ENCODE results near the gene GMCL1. TPM values are rescaled to one million over a fixed set of nuclear protein-coding genes. Genes with fewer than 3 reads are reported as not detected.
"Not testable (repeated sequence)": the region's sequence is repeated elsewhere in the genome, so short reads cannot be mapped to it uniquely, and the experiment has no call there.

GMCL1 gene
- total and polyA plus RNA-seq, 5 donors from 2014 or later: 32.3 to 36.0 (median 33.4) TPM

DNA sequence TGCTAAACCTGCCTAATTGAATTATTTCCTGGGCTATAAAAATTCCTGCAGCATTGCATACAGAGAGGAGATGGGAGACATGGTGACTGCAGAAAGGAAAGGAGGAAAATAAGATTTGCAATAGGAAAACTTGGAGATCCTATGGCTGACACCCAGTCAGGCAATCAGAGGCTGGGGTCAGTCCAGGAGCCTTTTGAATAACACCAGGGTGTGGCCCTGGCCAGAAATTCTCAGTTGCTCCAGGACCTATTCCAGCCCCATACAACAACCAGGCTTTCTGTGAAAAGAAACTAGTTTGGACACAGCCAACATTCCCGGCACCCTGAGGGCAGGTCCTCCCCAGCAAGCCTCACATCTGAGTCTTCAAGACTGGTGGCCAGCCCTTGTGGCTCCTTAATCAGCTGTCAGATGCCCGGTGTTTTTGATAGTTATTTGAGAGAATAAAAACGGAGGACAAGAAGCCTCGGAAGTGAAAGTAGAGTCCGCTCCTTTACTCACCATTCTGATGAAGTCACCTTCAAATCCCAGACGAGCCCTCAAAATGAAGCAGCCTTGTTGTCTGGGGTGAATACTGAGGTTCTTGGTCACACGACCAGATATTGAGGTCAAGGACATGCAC lies 31.1 kb upstream of the GMCL1 start:
- no peaks in the 10 kb centered on the region for H3K27me3 ChIP-seq (ENCODE audit: control insufficient read depth, insufficient read depth, low read length)
- no peak overlapping the region for H3K4me3 ChIP-seq (ENCODE audit: low read depth, low read length)
- peaks cover 0 to 2% (median 0%) of the 10 kb centered on the region in 7 donors for H3K9me3 Mint-ChIP-seq
- ATAC-seq (ENCODE audit: low read depth in 2 of 2) (no peak), DNase-seq (no peak)
- H3K4me1 Mint-ChIP-seq: peaks cover 1 to 13% (median 8%) of the 10 kb centered on the region in 4 donors
- peak overlapping the region in 2 of 4 donors; percentile 2 to 10 for H3K4me3 Mint-ChIP-seq
- H3K27ac ChIP-seq (ENCODE audit: insufficient read depth, low read length, poor library complexity, severe bottlenecking): no peak overlapping the region
- H3K27me3 Mint-ChIP-seq: no peaks in the 10 kb centered on the region
- H3K27ac Mint-ChIP-seq: peak overlapping the region in 1 of 3 donors; percentile 72
- peaks cover 4% of the 10 kb centered on the region for H3K36me3 Mint-ChIP-seq
- no peaks in the 10 kb centered on the region for H3K9me3 ChIP-seq (ENCODE audit: control insufficient read depth in 2 of 2, low read length in 2 of 2)
- no peaks in the 10 kb centered on the region for H3K36me3 ChIP-seq (ENCODE audit: control insufficient read depth, insufficient read depth, low read length)
- H3K4me1 ChIP-seq (ENCODE audit: control insufficient read depth, insufficient read depth, low read length, poor library complexity, severe bottlenecking): no peaks in the 10 kb centered on the region

DNA sequence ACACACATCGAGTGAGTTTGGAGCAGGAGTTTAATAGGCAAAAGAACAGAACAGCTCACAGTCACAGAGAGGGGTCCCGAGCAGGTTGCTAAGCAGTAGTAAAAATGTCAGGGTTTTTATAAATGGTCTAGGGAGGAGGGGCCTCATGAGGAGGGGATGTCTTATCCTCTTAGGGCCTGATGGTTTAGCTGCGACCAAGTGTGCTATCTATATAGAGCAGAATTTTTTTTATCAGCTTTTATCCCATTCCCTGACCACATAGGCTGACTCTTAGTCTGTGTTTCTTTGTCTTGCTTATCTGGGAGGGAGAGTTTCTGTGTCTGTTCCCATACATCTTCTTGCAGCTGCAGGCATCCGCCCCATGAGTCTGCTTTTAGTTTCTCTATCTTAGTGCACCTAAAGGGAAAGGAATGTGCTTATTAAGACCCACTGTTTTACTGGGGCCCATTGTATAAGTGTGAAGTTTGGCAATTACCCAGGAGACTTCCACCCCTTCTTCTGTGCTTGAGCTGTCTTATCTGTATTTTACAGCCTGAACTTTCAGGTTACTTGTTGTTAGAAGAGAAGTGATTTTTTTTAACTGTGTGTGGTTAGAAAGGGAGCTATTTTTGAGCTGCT lies 30.4 kb upstream of the GMCL1 start:
- Histone ChIP-seq H3K27me3 (ENCODE audit: control insufficient read depth, insufficient read depth, low read length) (no peaks in the 10 kb centered on the region), H3K9me3 (ENCODE audit: control insufficient read depth in 2 of 2, low read length in 2 of 2) (no peaks in the 10 kb centered on the region), H3K4me1 (ENCODE audit: control insufficient read depth, insufficient read depth, low read length, poor library complexity, severe bottlenecking) (peaks cover under 1% of the 10 kb centered on the region), H3K36me3 (ENCODE audit: control insufficient read depth, insufficient read depth, low read length) (no peaks in the 10 kb centered on the region), H3K4me3 (ENCODE audit: low read depth, low read length) (no peak overlapping the region), H3K27ac (ENCODE audit: insufficient read depth, low read length, poor library complexity, severe bottlenecking) (no peak overlapping the region)
- Mint-ChIP-seq H3K27ac (peak overlapping the region in 1 of 3 donors; percentile 72), H3K27me3 (no peaks in the 10 kb centered on the region), H3K36me3 (peaks cover 6% of the 10 kb centered on the region), H3K4me3 (no peak overlapping the region), H3K4me1 (peaks cover 4 to 17% (median 11%) of the 10 kb centered on the region in 4 donors), H3K9me3 (peaks cover 0 to 2% (median 0%) of the 10 kb centered on the region in 7 donors)
- peak in 1 of 3 donors; percentile 17 for DNase-seq
- ATAC-seq (ENCODE audit: low read depth in 2 of 2): no peak

GRCh38 chr2:69801745-69802290 lies 27.6 kb upstream of the GMCL1 start:
- H3K36me3 ChIP-seq (ENCODE audit: control insufficient read depth, insufficient read depth, low read length): peaks cover 5% of the 10 kb centered on the region
- Mint-ChIP-seq H3K36me3 (peaks cover 6% of the 10 kb centered on the region), H3K27ac (peak overlapping the region in 1 of 3 donors; percentile 74), H3K27me3 (no peaks in the 10 kb centered on the region), H3K4me3 (peak overlapping the region in 1 of 4 donors; percentile 28), H3K9me3 (peaks cover 0 to 2% (median 0%) of the 10 kb centered on the region in 7 donors), H3K4me1 (peaks cover 4 to 25% (median 14%) of the 10 kb centered on the region in 4 donors)
- H3K4me1 ChIP-seq (ENCODE audit: control insufficient read depth, insufficient read depth, low read length, poor library complexity, severe bottlenecking): peaks cover 3% of the 10 kb centered on the region
- H3K27ac ChIP-seq (ENCODE audit: insufficient read depth, low read length, poor library complexity, severe bottlenecking): no peak overlapping the region
- H3K4me3 ChIP-seq (ENCODE audit: low read depth, low read length): no peak overlapping the region
- H3K27me3 ChIP-seq (ENCODE audit: control insufficient read depth, insufficient read depth, low read length): no peaks in the 10 kb centered on the region
- DNase-seq (no peak), ATAC-seq (ENCODE audit: low read depth in 2 of 2) (no peak)
- H3K9me3 ChIP-seq (ENCODE audit: control insufficient read depth in 2 of 2, low read length in 2 of 2): no peaks in the 10 kb centered on the region

DNA sequence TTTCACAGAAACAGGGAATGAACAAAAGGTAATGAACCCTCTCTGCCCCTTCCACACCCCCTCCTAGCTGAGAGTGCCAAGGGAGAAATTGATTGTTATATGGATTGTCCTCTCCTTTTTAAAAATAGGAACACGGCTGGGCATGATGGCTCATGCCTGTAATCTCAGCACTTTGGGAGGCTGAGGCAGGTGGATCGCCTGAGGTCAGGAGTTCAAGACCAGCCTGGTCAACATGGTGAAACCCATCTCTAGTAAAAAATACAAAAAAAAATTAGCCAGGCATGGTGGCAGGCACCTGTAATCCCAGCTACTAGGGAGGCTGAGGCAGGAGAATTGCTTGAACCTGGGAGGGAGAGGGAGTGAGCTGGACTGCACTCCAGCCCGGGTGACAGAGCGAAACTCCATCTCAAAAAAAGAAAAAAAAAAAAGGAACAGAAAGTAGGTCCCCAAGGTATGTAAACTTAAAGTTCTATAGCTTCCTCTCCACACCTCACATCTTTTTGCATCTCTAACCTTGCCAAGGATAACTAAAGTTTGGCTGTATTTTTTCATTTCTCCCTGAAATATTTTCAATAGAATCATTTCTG lies 26.6 kb upstream of the GMCL1 start:
- H3K36me3 ChIP-seq (ENCODE audit: control insufficient read depth, insufficient read depth, low read length); H3K36me3 Mint-ChIP-seq; H3K27me3 ChIP-seq (ENCODE audit: control insufficient read depth, insufficient read depth, low read length); H3K27ac ChIP-seq (ENCODE audit: insufficient read depth, low read length, poor library complexity, severe bottlenecking); H3K4me3 Mint-ChIP-seq; H3K4me3 ChIP-seq (ENCODE audit: low read depth, low read length); H3K27me3 Mint-ChIP-seq; H3K9me3 ChIP-seq (ENCODE audit: control insufficient read depth in 2 of 2, low read length in 2 of 2); ATAC-seq (ENCODE audit: low read depth in 2 of 2); DNase-seq; H3K27ac Mint-ChIP-seq; H3K4me1 ChIP-seq (ENCODE audit: control insufficient read depth, insufficient read depth, low read length, poor library complexity, severe bottlenecking); H3K9me3 Mint-ChIP-seq: not testable (repeated sequence)
- peaks cover 4 to 25% (median 14%) of the 10 kb centered on the region in 4 donors for H3K4me1 Mint-ChIP-seq

GRCh38 chr2:69804416-69804815 lies 25.0 kb upstream of the GMCL1 start:
- ATAC-seq (ENCODE audit: low read depth in 2 of 2) (no peak), DNase-seq (peak in 1 of 3 donors; percentile 30)
- H3K9me3 Mint-ChIP-seq: peaks cover 0 to 2% (median 0%) of the 10 kb centered on the region in 7 donors
- Histone ChIP-seq H3K4me3 (ENCODE audit: low read depth, low read length) (no peak overlapping the region), H3K27ac (ENCODE audit: insufficient read depth, low read length, poor library complexity, severe bottlenecking) (no peak overlapping the region), H3K36me3 (ENCODE audit: control insufficient read depth, insufficient read depth, low read length) (peaks cover 5% of the 10 kb centered on the region), H3K9me3 (ENCODE audit: control insufficient read depth in 2 of 2, low read length in 2 of 2) (no peaks in the 10 kb centered on the region), H3K27me3 (ENCODE audit: control insufficient read depth, insufficient read depth, low read length) (no peaks in the 10 kb centered on the region), H3K4me1 (ENCODE audit: control insufficient read depth, insufficient read depth, low read length, poor library complexity, severe bottlenecking) (peaks cover 3% of the 10 kb centered on the region)
- no peaks in the 10 kb centered on the region for H3K27me3 Mint-ChIP-seq
- peak overlapping the region in 2 of 3 donors; percentile 69 to 76 for H3K27ac Mint-ChIP-seq
- peaks cover 12% of the 10 kb centered on the region for H3K36me3 Mint-ChIP-seq
- peaks cover 4 to 18% (median 11%) of the 10 kb centered on the region in 4 donors for H3K4me1 Mint-ChIP-seq
- H3K4me3 Mint-ChIP-seq: peak overlapping the region in 1 of 4 donors; percentile 13

DNA sequence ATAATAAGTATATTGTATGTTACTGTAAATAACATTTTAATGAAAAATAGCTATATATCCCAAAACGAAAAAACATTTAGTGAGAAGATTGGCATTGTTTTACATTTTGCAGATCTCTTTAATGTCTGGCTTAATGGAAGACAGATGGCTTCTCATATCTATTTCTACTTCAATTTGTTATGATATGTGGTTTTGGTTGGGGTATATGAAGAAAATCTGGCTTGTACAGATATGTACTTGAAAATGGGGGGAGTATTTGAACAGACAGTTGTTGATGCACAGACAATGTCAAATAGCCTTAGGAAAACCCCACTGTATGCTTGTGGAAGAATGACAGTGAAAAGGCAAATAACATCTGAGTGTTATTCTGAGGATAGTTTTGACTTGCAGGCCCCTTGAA lies 23.6 kb upstream of the GMCL1 start:
- Mint-ChIP-seq H3K27ac (no peak overlapping the region), H3K27me3 (no peaks in the 10 kb centered on the region), H3K9me3 (peaks cover 0 to 2% (median 0%) of the 10 kb centered on the region in 7 donors), H3K4me1 (peaks cover 4 to 16% (median 9%) of the 10 kb centered on the region in 4 donors), H3K4me3 (no peak overlapping the region), H3K36me3 (peaks cover 12% of the 10 kb centered on the region)
- no peak for ATAC-seq (ENCODE audit: low read depth in 2 of 2)
- Histone ChIP-seq H3K9me3 (ENCODE audit: control insufficient read depth in 2 of 2, low read length in 2 of 2) (no peaks in the 10 kb centered on the region), H3K27ac (ENCODE audit: insufficient read depth, low read length, poor library complexity, severe bottlenecking) (no peak overlapping the region), H3K4me3 (ENCODE audit: low read depth, low read length) (no peak overlapping the region), H3K4me1 (ENCODE audit: control insufficient read depth, insufficient read depth, low read length, poor library complexity, severe bottlenecking) (peaks cover 3% of the 10 kb centered on the region), H3K27me3 (ENCODE audit: control insufficient read depth, insufficient read depth, low read length) (no peaks in the 10 kb centered on the region), H3K36me3 (ENCODE audit: control insufficient read depth, insufficient read depth, low read length) (peaks cover 5% of the 10 kb centered on the region)
- no peak for DNase-seq

- Mint-ChIP-seq H3K4me1 (peaks cover 4 to 14% (median 9%) of the 10 kb centered on the region in 4 donors), H3K27me3 (no peaks in the 10 kb centered on the region), H3K9me3 (no peaks in the 10 kb centered on the region), H3K4me3 (no peak overlapping the region), H3K27ac (no peak overlapping the region), H3K36me3 (peaks cover 15% of the 10 kb centered on the region)
- peaks cover 5% of the 10 kb centered on the region for H3K36me3 ChIP-seq (ENCODE audit: control insufficient read depth, insufficient read depth, low read length)
- H3K27me3 ChIP-seq (ENCODE audit: control insufficient read depth, insufficient read depth, low read length): no peaks in the 10 kb centered on the region
- H3K4me1 ChIP-seq (ENCODE audit: control insufficient read depth, insufficient read depth, low read length, poor library complexity, severe bottlenecking): peaks cover 3% of the 10 kb centered on the region
- DNase-seq (no peak), ATAC-seq (ENCODE audit: low read depth in 2 of 2) (no peak)
- H3K27ac ChIP-seq (ENCODE audit: insufficient read depth, low read length, poor library complexity, severe bottlenecking): no peak overlapping the region
- H3K9me3 ChIP-seq (ENCODE audit: control insufficient read depth in 2 of 2, low read length in 2 of 2): no peaks in the 10 kb centered on the region
- no peak overlapping the region for H3K4me3 ChIP-seq (ENCODE audit: low read depth, low read length)
Measured at GRCh38 chr2:69807821-69808540, 21.5 kb upstream of the GMCL1 start.

Data from CD4-positive, CD25-positive, alpha-beta regulatory T cell (primary cell).